Osteocyte (in vitro differentiated cells): ENCODE results near the gene CHRDL2. TPM values are rescaled to one million over a fixed set of nuclear protein-coding genes. Genes with fewer than 3 reads are reported as not detected.
A peak's percentile ranks its signal among the peaks of the same experiment; 100 is the strongest.

Source experiments
- DNase-seq: peaks from one replicate; pipeline ENCODE4 v3.0.0; 2021; ENCODE audit warnings: mixed read lengths; ENCODE audit not compliant: unreplicated experiment; ENCODE audit errors: extremely low spot score
- H3K27ac Mint-ChIP-seq: one replicate; pipeline ENCODE4 v1.8.0; 2021; ENCODE audit warnings: mild to moderate bottlenecking, mixed read lengths; ENCODE audit not compliant: unreplicated experiment
- H3K27me3 Mint-ChIP-seq: one replicate; pipeline ENCODE4 v1.8.0; 2021; ENCODE audit warnings: mixed read lengths; ENCODE audit not compliant: unreplicated experiment
- H3K36me3 Mint-ChIP-seq: one replicate; pipeline ENCODE4 v1.8.0; 2021; ENCODE audit warnings: mixed read lengths; ENCODE audit not compliant: unreplicated experiment
- H3K4me1 Mint-ChIP-seq: one replicate; pipeline ENCODE4 v1.8.0; 2021; ENCODE audit warnings: mixed read lengths; ENCODE audit not compliant: unreplicated experiment
- H3K4me3 Mint-ChIP-seq: one replicate; pipeline ENCODE4 v1.8.0; 2021; ENCODE audit warnings: mild to moderate bottlenecking, moderate library complexity, mixed read lengths; ENCODE audit not compliant: unreplicated experiment
- H3K9me3 Mint-ChIP-seq: one replicate; pipeline ENCODE4 v1.8.0; 2021; ENCODE audit warnings: mixed read lengths; ENCODE audit not compliant: unreplicated experiment
- CTCF ChIP-seq: fragments of 200-600 bp; sonication (generic); IDR thresholded peaks from 2 replicates; pipeline ENCODE4 v1.5.0; 2021; ENCODE audit warnings: antibody characterized with exemption, mild to moderate bottlenecking, moderate library complexity
- total RNA-seq: library from RNA; stranded (reverse); gene quantifications from 2 replicates; pipeline ENCODE4 v1.2.1, GENCODE V29; 2021

The CHRDL2 gene
- total RNA-seq, 1 donor from 2014 or later: not detected

- no peaks in the 10 kb centered on the region for H3K9me3 Mint-ChIP-seq
- H3K4me1 Mint-ChIP-seq: peaks cover 5% of the 10 kb centered on the region
- no peak overlapping the region for H3K4me3 Mint-ChIP-seq
- no peaks in the 10 kb centered on the region for H3K36me3 Mint-ChIP-seq
- no peak for TF ChIP-seq CTCF
- no peak overlapping the region for H3K27ac Mint-ChIP-seq
- no peak for DNase-seq
- peaks cover 65% of the 10 kb centered on the region for H3K27me3 Mint-ChIP-seq
Measured at GRCh38 chr11:74734559-74734925, 3.3 kb upstream of the CHRDL2 start.

GRCh38 chr11:74730571-74731260, 510 bp downstream of the CHRDL2 start:
- no peak for DNase-seq
- no peak for TF ChIP-seq CTCF
- Mint-ChIP-seq H3K4me1 (peaks cover 5% of the 10 kb centered on the region), H3K27ac (no peak overlapping the region), H3K9me3 (no peaks in the 10 kb centered on the region), H3K4me3 (peak overlapping the region; percentile 66), H3K27me3 (peaks cover 79% of the 10 kb centered on the region), H3K36me3 (no peaks in the 10 kb centered on the region)

GRCh38 chr11:74729397-74729796, 1.8 kb downstream of the CHRDL2 start:
- Mint-ChIP-seq H3K4me1 (peaks cover 5% of the 10 kb centered on the region), H3K9me3 (no peaks in the 10 kb centered on the region), H3K36me3 (no peaks in the 10 kb centered on the region), H3K27me3 (peaks cover 80% of the 10 kb centered on the region), H3K4me3 (no peak overlapping the region), H3K27ac (no peak overlapping the region)
- no peak for DNase-seq
- TF ChIP-seq CTCF: no peak

GRCh38 chr11:74726547-74727182, 4.6 kb downstream of the CHRDL2 start:
- Mint-ChIP-seq H3K27me3 (peaks cover 83% of the 10 kb centered on the region), H3K9me3 (no peaks in the 10 kb centered on the region), H3K4me3 (no peak overlapping the region), H3K36me3 (no peaks in the 10 kb centered on the region), H3K4me1 (peaks cover 5% of the 10 kb centered on the region), H3K27ac (no peak overlapping the region)
- DNase-seq: no peak
- peak; percentile 95 for TF ChIP-seq CTCF

GRCh38 chr11:74725701-74726100, 5.5 kb downstream of the CHRDL2 start:
- Mint-ChIP-seq H3K4me1 (peaks cover 2% of the 10 kb centered on the region), H3K4me3 (no peak overlapping the region), H3K9me3 (no peaks in the 10 kb centered on the region), H3K27ac (no peak overlapping the region), H3K36me3 (no peaks in the 10 kb centered on the region), H3K27me3 (peaks cover 78% of the 10 kb centered on the region)
- DNase-seq: no peak
- no peak for TF ChIP-seq CTCF
